HG03103 (cell line): Measurements from ENCODE around the gene IL11RA.

Source experiments
- ATAC-seq: cut with Tn5 transposase; IDR thresholded peaks from one replicate; pipeline ENCODE4 v1.9.1; 2021; ENCODE audit warnings: low read depth; ENCODE audit not compliant: unreplicated experiment

Gene IL11RA

GRCh38 chr9:34651876-34652601 is at the start of gene IL11RA:
TSS of gene IL11RA (plus strand) at chr9:34652185. CDS start at chr9:34655218, 3,033 bp downstream.
- ATAC-seq = no peak

- ATAC-seq = no peak
Measured at GRCh38 chr9:34603610-34604231, 48.3 kb upstream of the IL11RA start.

- no peak for ATAC-seq
Measured at GRCh38 chr9:34606190-34606589, 45.8 kb upstream of the IL11RA start.

DNA sequence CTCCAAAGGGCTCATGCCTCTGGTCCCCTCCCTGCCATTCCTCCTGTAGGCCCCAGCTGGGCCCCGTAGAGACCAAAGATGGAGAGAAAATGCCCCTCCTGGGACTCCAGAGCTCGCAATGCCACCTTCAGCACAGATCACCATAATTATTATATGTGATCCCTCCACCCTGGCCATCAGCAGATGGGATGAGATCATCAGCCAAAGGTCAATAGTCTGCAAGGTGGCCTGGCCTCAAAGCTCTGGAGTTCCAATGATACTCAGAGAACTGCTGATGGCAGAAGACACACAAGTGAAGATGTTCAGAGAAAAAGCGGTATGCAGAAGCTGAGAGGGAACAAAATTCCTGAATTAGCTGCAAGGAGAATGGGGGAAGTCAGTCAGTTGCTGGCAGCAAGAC is 45.1 kb upstream of the IL11RA start:
- no peak for ATAC-seq

- ATAC-seq = no peak
Measured at GRCh38 chr9:34607331-34607730, 44.7 kb upstream of the IL11RA start.

DNA sequence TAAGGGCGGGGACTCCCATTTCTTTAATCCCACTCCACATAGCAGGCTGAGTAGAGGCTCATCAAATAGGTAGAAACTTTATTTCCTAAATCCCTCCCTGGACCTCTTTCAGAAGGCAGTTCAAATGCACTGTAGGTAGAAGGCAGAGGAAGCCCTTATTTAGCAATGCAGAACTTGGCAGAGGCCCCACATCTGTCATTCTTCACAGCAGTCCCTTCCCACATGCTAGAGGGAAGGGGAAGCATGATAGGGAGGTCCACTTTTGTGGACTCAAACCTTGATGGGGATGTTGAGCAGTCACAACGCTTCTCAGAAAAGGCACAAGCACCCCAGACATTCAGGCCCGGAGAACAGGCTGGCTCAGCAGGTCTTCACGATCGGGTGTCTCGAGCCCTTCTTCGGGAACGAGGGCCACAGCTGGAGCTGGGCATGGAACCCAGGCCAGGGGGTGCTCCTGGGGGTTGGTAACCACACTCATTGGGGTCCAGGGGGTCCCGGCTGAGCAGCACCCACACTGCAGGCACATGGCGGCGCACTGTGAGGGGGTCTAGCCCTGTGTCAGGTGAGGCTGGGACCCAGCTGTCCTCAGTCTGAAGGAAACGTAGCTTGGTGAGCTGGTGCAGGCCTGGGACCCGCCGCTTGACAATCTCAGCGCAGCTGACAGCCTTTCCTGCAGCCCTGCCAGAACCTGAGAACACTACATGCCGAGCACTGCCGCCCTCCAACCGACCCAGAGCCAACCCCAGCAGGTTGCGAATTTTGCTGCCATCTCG is 41.4 kb upstream of the IL11RA start:
- no peak for ATAC-seq

- no peak for ATAC-seq
Measured at GRCh38 chr9:34611251-34611810, 40.7 kb upstream of the IL11RA start.

DNA sequence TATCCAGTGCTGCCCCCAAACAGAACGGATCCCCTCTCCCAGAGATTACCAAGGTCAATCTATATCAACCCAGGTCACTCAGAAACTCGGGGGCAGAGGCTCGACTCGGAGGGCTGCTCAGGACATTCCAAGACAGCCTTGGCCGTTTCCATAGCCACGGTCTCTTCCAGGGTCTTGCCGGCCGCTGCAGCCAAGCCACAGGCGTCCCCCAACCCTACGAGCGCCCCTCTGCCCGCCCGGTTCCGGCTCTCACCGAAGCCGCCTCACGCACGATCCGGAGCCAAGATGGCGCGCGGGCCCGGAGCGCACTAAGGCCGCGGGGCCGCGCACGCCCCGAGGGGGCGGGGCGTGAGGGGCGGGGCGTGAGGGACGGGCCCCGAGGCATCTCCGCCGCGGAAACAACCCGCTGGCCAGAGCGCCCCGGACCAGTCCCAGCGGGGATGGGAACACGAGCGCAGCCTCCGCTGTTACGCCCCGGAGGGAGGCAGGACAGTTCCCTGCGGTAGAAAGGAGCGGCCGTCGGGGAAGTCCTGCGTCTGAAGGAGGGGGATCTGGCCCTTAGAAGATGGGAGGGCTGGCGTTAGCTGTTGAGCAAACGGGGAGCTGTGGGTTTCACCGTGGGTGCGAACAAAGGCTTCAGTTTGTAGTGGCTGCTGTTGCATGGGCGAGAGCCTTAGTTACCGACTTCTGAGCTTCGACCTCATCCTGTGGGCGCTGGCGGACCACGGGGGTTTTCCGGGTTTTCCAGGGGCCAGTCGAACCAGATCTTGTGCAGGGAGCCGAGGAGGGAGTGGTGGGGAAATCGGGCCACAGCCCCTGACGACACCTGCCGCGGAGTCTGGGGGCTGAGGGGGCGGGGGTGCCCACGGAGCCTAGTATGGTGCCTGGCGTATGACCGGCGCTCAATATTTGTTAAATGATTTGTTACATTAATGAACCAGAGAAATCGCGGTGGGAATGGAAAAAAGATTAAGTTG is 39.9 kb upstream of the IL11RA start, which contains the start of gene RPP25L:
TSS of gene RPP25L (minus strand) at position 287 of the 977 bp plus-strand sequence. CDS start 801 bp downstream, outside the sequence.
- ATAC-seq = peak; percentile 90

DNA sequence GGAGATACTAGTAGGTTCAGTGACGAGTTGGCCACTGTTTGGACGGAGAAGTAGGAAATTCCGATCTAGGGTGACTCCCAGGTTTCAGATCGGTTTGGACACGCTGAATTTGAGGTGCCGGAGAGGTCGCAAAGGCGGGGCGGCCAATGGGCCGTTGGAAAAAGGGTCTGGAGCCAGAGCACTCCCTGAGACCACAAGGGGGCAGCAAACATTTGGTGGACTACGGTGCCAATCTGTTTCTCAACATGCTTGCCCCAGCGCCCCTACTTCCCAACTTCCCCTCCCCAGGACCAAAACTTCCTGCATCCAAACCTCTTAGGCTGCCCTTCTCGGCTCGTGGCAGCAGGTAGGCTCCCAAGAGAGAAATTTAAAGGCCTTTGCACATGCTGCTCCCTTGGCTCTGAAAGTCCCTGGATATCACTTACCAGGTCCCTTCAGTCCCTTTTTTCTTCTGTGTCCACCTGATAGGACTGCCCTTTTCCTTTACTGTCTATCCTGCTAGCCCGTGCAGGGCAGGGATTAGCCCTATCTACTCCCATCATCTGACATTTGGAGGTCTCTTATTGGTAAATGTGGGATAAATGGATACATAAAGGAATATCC is 39.1 kb upstream of the IL11RA start:
- no peak for ATAC-seq

DNA sequence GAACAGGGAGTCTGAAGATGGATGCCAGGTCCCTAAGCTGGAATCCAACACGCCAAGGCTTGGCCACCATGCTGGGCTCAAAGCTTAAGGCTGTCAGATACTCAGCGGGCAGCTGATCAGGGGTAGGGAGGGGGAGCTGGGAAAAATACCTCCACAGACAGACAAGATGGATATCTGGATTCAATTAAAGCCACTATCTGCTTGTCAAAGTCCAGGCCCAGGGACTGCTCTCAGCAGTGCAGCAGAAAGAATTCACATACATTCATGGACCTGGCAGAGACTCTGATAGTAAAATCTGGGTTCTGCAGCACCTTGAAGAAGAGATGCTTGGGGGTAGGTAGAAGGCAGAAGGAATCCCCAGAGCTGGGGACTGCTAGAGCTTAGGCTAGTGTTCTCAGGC is 36.9 kb upstream of the IL11RA start:
- ATAC-seq = no peak

GRCh38 chr9:34620061-34620994 is 31.7 kb upstream of the IL11RA start, which contains the start of gene DCTN3:
TSS of gene DCTN3 (minus strand) at chr9:34620495. CDS start at chr9:34620464, 31 bp downstream.
- peak; percentile 98 for ATAC-seq

GRCh38 chr9:34623374-34624235 is 28.4 kb upstream of the IL11RA start:
- no peak for ATAC-seq

- ATAC-seq = no peak
Measured at GRCh38 chr9:34624475-34625185, 27.4 kb upstream of the IL11RA start.

DNA sequence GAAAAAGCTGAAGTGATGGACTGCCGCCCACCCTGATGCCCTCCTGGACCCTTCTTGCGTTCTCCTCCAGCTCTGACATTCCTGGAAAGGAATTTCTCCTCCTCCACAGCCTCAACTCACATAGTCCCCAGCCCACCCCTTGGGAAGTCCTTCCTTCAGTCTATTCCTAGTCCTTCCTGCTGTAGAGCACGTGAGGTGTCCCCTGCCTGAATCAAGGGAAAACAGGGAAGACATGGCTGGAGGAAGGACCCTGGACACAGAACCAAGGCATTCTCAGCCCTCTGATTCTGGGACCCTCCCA is 26.8 kb upstream of the IL11RA start:
- ATAC-seq = no peak

GRCh38 chr9:34627716-34628655 is 24.0 kb upstream of the IL11RA start:
- no peak for ATAC-seq
